T-helper 2 cell treated with Interferon-gamma antibody and Interleukin-4, amounts not matched to agents 5 μg/mL and 100 μg/mL, for 36 hours (primary cell): ENCODE data around the gene CDR2L.
"Not testable (repeated sequence)": the region's sequence is repeated elsewhere in the genome, so short reads cannot be mapped to it uniquely, and the experiment has no call there.

Source experiments
- DNase-seq: peaks from one replicate; pipeline ENCODE4 v3.0.0; 2021; ENCODE audit warnings: low spot score
- H3K27ac Mint-ChIP-seq: one replicate; pipeline ENCODE4 v1.8.0; 2021; ENCODE audit warnings: mild to moderate bottlenecking, mixed read lengths
- H3K27me3 Mint-ChIP-seq: one replicate; pipeline ENCODE4 v1.8.0; 2021; ENCODE audit warnings: low read depth, mixed read lengths
- H3K36me3 Mint-ChIP-seq: one replicate; pipeline ENCODE4 v1.8.0; 2021; ENCODE audit warnings: low read depth, mixed read lengths
- H3K4me1 Mint-ChIP-seq: one replicate; pipeline ENCODE4 v1.8.0; 2021; ENCODE audit warnings: low read depth, mixed read lengths
- H3K4me3 Mint-ChIP-seq: one replicate; pipeline ENCODE4 v1.8.0; 2022; ENCODE audit warnings: mild to moderate bottlenecking, moderate library complexity, mixed read lengths
- H3K9me3 Mint-ChIP-seq: one replicate; pipeline ENCODE4 v1.8.0; 2021; ENCODE audit warnings: mixed read lengths

CDR2L gene

GRCh38 chr17:75043789-75044188 is 56.4 kb downstream of the CDR2L start:
- H3K27me3 Mint-ChIP-seq, H3K27ac Mint-ChIP-seq, DNase-seq, H3K4me3 Mint-ChIP-seq, H3K9me3 Mint-ChIP-seq: not testable (repeated sequence)
- H3K4me1 Mint-ChIP-seq = peaks cover 26% of the 10 kb centered on the region
- H3K36me3 Mint-ChIP-seq = peaks cover 24% of the 10 kb centered on the region

- no peak overlapping the region for H3K27ac Mint-ChIP-seq
- DNase-seq = no peak
- H3K4me1 Mint-ChIP-seq = peaks cover 29% of the 10 kb centered on the region
- no peaks in the 10 kb centered on the region for H3K27me3 Mint-ChIP-seq
- H3K9me3 Mint-ChIP-seq = no peaks in the 10 kb centered on the region
- peaks cover 19% of the 10 kb centered on the region for H3K36me3 Mint-ChIP-seq
- peak overlapping the region; percentile 70 for H3K4me3 Mint-ChIP-seq
These were observed 57.3 kb downstream of the CDR2L start for GRCh38 chr17:75044716-75045115.

- peak overlapping the region; percentile 97 for H3K4me3 Mint-ChIP-seq
- peaks cover 29% of the 10 kb centered on the region for H3K4me1 Mint-ChIP-seq
These were observed 58.5 kb downstream of the CDR2L start for GRCh38 chr17:75045946-75046406.

GRCh38 chr17:75046407-75047289 is 59.2 kb downstream of the CDR2L start, which contains the start of the genes ATP5PD and KCTD2:
Gene ATP5PD (minus strand): TSS chr17:75046969. CDS start chr17:75042650, 4,319 bp downstream.
Gene KCTD2 (plus strand): TSS chr17:75047225. CDS start chr17:75047251, 26 bp downstream.
- no peaks in the 10 kb centered on the region for H3K27me3 Mint-ChIP-seq
- H3K27ac Mint-ChIP-seq = peak within 1 kb of the TSS; percentile 93
- H3K9me3 Mint-ChIP-seq = no peaks in the 10 kb centered on the region
- DNase-seq = peak; percentile 95
- H3K36me3 Mint-ChIP-seq = peaks cover 6% of the 10 kb centered on the region
- H3K4me3 Mint-ChIP-seq = peak within 1 kb of the TSS; percentile 99
- peaks cover 29% of the 10 kb centered on the region for H3K4me1 Mint-ChIP-seq

More at GRCh38 chr17:75045946-75046406, 58.5 kb downstream of the CDR2L start:
- not testable (repeated sequence) for H3K9me3 Mint-ChIP-seq, H3K27me3 Mint-ChIP-seq, DNase-seq, H3K36me3 Mint-ChIP-seq
- H3K27ac Mint-ChIP-seq = peak overlapping the region; percentile 91

- peaks cover 33% of the 10 kb centered on the region for H3K4me1 Mint-ChIP-seq
- H3K27ac Mint-ChIP-seq = peak overlapping the region; percentile 93
These were observed 60.1 kb downstream of the CDR2L start for GRCh38 chr17:75047398-75048098.

GRCh38 chr17:75048249-75048878 is 60.9 kb downstream of the CDR2L start:
- peaks cover 33% of the 10 kb centered on the region for H3K4me1 Mint-ChIP-seq
- peak overlapping the region; percentile 99 for H3K4me3 Mint-ChIP-seq
- no peak for DNase-seq
- H3K27ac Mint-ChIP-seq = peak overlapping the region; percentile 93
- no peaks in the 10 kb centered on the region for H3K27me3 Mint-ChIP-seq
- H3K9me3 Mint-ChIP-seq = no peaks in the 10 kb centered on the region
- peaks cover 10% of the 10 kb centered on the region for H3K36me3 Mint-ChIP-seq

More at GRCh38 chr17:75047398-75048098, 60.1 kb downstream of the CDR2L start:
- peak overlapping the region; percentile 99 for H3K4me3 Mint-ChIP-seq
- H3K27me3 Mint-ChIP-seq = no peaks in the 10 kb centered on the region
- DNase-seq = no peak
- H3K36me3 Mint-ChIP-seq = peaks cover 6% of the 10 kb centered on the region
- H3K9me3 Mint-ChIP-seq = no peaks in the 10 kb centered on the region

GRCh38 chr17:75049057-75049456 is 61.6 kb downstream of the CDR2L start:
- Mint-ChIP-seq H3K36me3 (peaks cover 13% of the 10 kb centered on the region), H3K27ac (no peak overlapping the region), H3K9me3 (no peaks in the 10 kb centered on the region), H3K27me3 (no peaks in the 10 kb centered on the region), H3K4me3 (no peak overlapping the region), H3K4me1 (peaks cover 33% of the 10 kb centered on the region)
- no peak for DNase-seq

GRCh38 chr17:75049706-75050105 is 62.3 kb downstream of the CDR2L start:
- no peak overlapping the region for H3K4me3 Mint-ChIP-seq
- H3K4me1 Mint-ChIP-seq = peaks cover 31% of the 10 kb centered on the region
- no peaks in the 10 kb centered on the region for H3K27me3 Mint-ChIP-seq
- H3K36me3 Mint-ChIP-seq = peaks cover 17% of the 10 kb centered on the region
- no peak for DNase-seq
- H3K9me3 Mint-ChIP-seq = no peaks in the 10 kb centered on the region
- no peak overlapping the region for H3K27ac Mint-ChIP-seq

GRCh38 chr17:75051941-75052340 is 64.5 kb downstream of the CDR2L start:
- Mint-ChIP-seq H3K4me3 (no peak overlapping the region), H3K4me1 (peaks cover 21% of the 10 kb centered on the region), H3K9me3 (no peaks in the 10 kb centered on the region), H3K27me3 (no peaks in the 10 kb centered on the region), H3K36me3 (peaks cover 24% of the 10 kb centered on the region), H3K27ac (no peak overlapping the region)
- no peak for DNase-seq
